Measurements from ENCODE around the gene SLC22A14. TPM values are rescaled to one million over a fixed set of nuclear protein-coding genes. Genes with fewer than 3 reads are reported as not detected.

The SLC22A14 gene
- total and polyA plus RNA-seq, 4 donors: 0.17 TPM; not detected in 3

- DNase-seq (ENCODE audit: low spot score): no peak
- Histone ChIP-seq H3K4me1 (ENCODE audit: control insufficient read depth in 4 of 4, insufficient read depth in 4 of 4, low read length in 3 of 4) (no peaks in the 10 kb centered on the region), H3K9ac (ENCODE audit: low read depth in 1 of 2, low read length in 2 of 2) (no peak overlapping the region), H3K27ac (ENCODE audit: low read depth in 1 of 2, low read length in 2 of 2) (no peak overlapping the region), H3K9me3 (ENCODE audit: control insufficient read depth in 4 of 4, low read length in 3 of 4) (no peaks in the 10 kb centered on the region), H3K27me3 (ENCODE audit: control insufficient read depth in 4 of 4, insufficient read depth in 4 of 4, low read length in 3 of 4) (no peaks in the 10 kb centered on the region), H3K4me3 (ENCODE audit: low read depth in 1 of 3, low read length in 3 of 3) (no peak overlapping the region), H3K36me3 (ENCODE audit: control insufficient read depth in 4 of 4, insufficient read depth in 3 of 4, low read depth in 1 of 4, low read length in 3 of 4) (no peaks in the 10 kb centered on the region)
- WGBS: 95% methylated on average over 5 of the region's 5 CpGs
- TF ChIP-seq HNF4G (IDR thresholded peaks at IDR 0.05) (no peak), FOXA1 (IDR thresholded peaks at IDR 0.05) (no peak), NR2F2 (IDR thresholded peaks at IDR 0.05) (no peak), FOXA2 (IDR thresholded peaks at IDR 0.05) (no peak), RXRA (IDR thresholded peaks at IDR 0.05) (no peak), RAD21 (IDR thresholded peaks at IDR 0.05) (no peak), CTCF (IDR thresholded peaks at IDR 0.05; ENCODE audit: low read depth, low read length, missing input control) (no peak), TAF1 (conservative IDR thresholded peaks at IDR 0.05) (no peak), ZBTB33 (IDR thresholded peaks at IDR 0.05) (no peak), REST (IDR thresholded peaks at IDR 0.05) (no peak), YY1 (IDR thresholded peaks at IDR 0.05) (no peak), EGR1 (IDR thresholded peaks at IDR 0.05; ENCODE audit: low read depth in 2 of 2) (no peak), MAX (IDR thresholded peaks at IDR 0.05) (no peak), GABPA (IDR thresholded peaks at IDR 0.05 in 1 of 2, conservative IDR thresholded peaks at IDR 0.05 in 1 of 2) (no peak), ATF3 (IDR thresholded peaks at IDR 0.05) (no peak)
Measured at GRCh38 chr3:38306941-38307340, 24.8 kb downstream of the SLC22A14 start.

GRCh38 chr3:38307599-38307998 lies 25.5 kb downstream of the SLC22A14 start:
- DNase-seq (ENCODE audit: low spot score): no peak
- 96% methylated on average over 12 of the region's 12 CpGs for WGBS
- TF ChIP-seq TAF1 (conservative IDR thresholded peaks at IDR 0.05) (no peak), HNF4A (conservative IDR thresholded peaks at IDR 0.05) (no peak), ZBTB33 (IDR thresholded peaks at IDR 0.05) (no peak), FOXA2 (IDR thresholded peaks at IDR 0.05) (no peak), ATF3 (IDR thresholded peaks at IDR 0.05) (no peak), REST (IDR thresholded peaks at IDR 0.05) (no peak), JUND (IDR thresholded peaks at IDR 0.05) (no peak)

More at GRCh38 chr3:38307599-38307998, 25.5 kb downstream of the SLC22A14 start:
- Histone ChIP-seq H3K4me3 (ENCODE audit: low read depth in 1 of 3, low read length in 3 of 3) (no peak overlapping the region), H3K9me3 (ENCODE audit: control insufficient read depth in 4 of 4, low read length in 3 of 4) (no peaks in the 10 kb centered on the region), H3K27ac (ENCODE audit: low read depth in 1 of 2, low read length in 2 of 2) (no peak overlapping the region), H3K36me3 (ENCODE audit: control insufficient read depth in 4 of 4, insufficient read depth in 3 of 4, low read depth in 1 of 4, low read length in 3 of 4) (no peaks in the 10 kb centered on the region), H3K9ac (ENCODE audit: low read depth in 1 of 2, low read length in 2 of 2) (no peak overlapping the region), H3K27me3 (ENCODE audit: control insufficient read depth in 4 of 4, insufficient read depth in 4 of 4, low read length in 3 of 4) (no peaks in the 10 kb centered on the region), H3K4me1 (ENCODE audit: control insufficient read depth in 4 of 4, insufficient read depth in 4 of 4, low read length in 3 of 4) (no peaks in the 10 kb centered on the region)

Measured in liver (tissue), 9 donors.